HL-60 (cell line): ENCODE results near the gene C14orf39.
A peak's percentile ranks its signal among the peaks of the same experiment; 100 is the strongest.

Source experiments
- CTCF ChIP-seq: IDR thresholded peaks from one replicate; pipeline ENCODE4 v1.5.1; 2011; ENCODE audit warnings: low read length, control low read depth, inconsistent platforms; ENCODE audit not compliant: insufficient read depth
- GABPA ChIP-seq: IDR thresholded peaks from 2 replicates; pipeline ENCODE4 v1.6.1; 2012; ENCODE audit warnings: low read depth
- POLR2AphosphoS5 ChIP-seq: IDR thresholded peaks from 2 replicates; pipeline ENCODE4 v1.6.1; 2012; ENCODE audit warnings: low read depth
- SPI1 ChIP-seq: IDR thresholded peaks from 2 replicates; pipeline ENCODE4 v1.6.1; 2012; ENCODE audit warnings: low read depth, mild to moderate bottlenecking, borderline replicate concordance
- TF ChIP-seq, protein P1 (sequence below): IDR thresholded peaks from 2 replicates; pipeline ENCODE4 v1.6.1; 2012; ENCODE audit warnings: low read depth; ENCODE audit not compliant: insufficient replicate concordance

DNA sequence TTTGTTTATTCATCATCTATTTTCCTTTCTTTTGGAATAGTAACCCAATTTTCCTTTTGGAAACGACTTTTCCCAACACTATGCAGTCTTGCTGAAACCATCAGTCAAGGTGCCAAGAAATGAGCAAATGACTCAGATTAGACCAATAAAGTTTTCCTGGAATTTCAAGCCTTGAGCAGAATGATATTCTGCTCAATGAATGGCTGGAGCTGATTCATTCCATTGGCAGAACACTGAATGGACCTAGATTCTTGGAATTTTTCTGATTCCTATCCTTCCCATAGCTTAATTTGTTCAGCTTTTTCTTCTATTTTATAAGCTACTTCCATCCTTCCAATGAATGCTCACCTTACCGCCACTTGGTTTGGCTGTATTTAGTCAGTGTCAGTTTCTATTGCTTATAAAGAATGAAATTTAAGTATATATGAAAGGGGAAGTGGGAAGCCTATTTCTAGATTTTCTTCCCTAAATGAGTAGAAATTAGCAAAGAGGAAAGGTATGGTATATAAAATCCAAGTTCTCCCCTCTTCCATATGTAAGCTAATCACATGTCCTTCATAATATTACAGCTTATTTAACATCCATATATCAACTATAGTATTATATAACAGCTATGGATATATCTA is 89.0 kb downstream of the C14orf39 start:
- TF ChIP-seq GABPA (no peak), CTCF (no peak), POLR2AphosphoS5 (no peak), SPI1 (0 out of 2 replicates have a peak, but pooled peaks have one; percentile 11)
- TF ChIP-seq, protein P1, sequence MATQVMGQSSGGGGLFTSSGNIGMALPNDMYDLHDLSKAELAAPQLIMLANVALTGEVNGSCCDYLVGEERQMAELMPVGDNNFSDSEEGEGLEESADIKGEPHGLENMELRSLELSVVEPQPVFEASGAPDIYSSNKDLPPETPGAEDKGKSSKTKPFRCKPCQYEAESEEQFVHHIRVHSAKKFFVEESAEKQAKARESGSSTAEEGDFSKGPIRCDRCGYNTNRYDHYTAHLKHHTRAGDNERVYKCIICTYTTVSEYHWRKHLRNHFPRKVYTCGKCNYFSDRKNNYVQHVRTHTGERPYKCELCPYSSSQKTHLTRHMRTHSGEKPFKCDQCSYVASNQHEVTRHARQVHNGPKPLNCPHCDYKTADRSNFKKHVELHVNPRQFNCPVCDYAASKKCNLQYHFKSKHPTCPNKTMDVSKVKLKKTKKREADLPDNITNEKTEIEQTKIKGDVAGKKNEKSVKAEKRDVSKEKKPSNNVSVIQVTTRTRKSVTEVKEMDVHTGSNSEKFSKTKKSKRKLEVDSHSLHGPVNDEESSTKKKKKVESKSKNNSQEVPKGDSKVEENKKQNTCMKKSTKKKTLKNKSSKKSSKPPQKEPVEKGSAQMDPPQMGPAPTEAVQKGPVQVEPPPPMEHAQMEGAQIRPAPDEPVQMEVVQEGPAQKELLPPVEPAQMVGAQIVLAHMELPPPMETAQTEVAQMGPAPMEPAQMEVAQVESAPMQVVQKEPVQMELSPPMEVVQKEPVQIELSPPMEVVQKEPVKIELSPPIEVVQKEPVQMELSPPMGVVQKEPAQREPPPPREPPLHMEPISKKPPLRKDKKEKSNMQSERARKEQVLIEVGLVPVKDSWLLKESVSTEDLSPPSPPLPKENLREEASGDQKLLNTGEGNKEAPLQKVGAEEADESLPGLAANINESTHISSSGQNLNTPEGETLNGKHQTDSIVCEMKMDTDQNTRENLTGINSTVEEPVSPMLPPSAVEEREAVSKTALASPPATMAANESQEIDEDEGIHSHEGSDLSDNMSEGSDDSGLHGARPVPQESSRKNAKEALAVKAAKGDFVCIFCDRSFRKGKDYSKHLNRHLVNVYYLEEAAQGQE = no peak
